H9 (cell line): ENCODE data around the gene RHBDD1. TPM values are rescaled to one million over a fixed set of nuclear protein-coding genes. Genes with fewer than 3 reads are reported as not detected.

Experiments
- DNase-seq: peaks from one replicate; pipeline ENCODE4 v3.0.0-alpha.2; 2017
- H2AFZ ChIP-seq: one replicate; pipeline ENCODE4 v1.6.1; 2013; ENCODE audit warnings: mild to moderate bottlenecking, low read length, control low read depth, moderate library complexity
- H2AK5ac ChIP-seq: 2 replicates; pipeline ENCODE4 v1.6.1; 2013; ENCODE audit warnings: low read length, control low read depth, mixed read lengths; ENCODE audit not compliant: insufficient read length
- H2BK120ac ChIP-seq: one replicate; pipeline ENCODE4 v1.6.1; 2013; ENCODE audit warnings: low read depth, mild to moderate bottlenecking, low read length, control low read depth, inconsistent platforms; ENCODE audit not compliant: poor library complexity, severe bottlenecking
- H2BK12ac ChIP-seq: 2 replicates; pipeline ENCODE4 v1.6.1; 2013; ENCODE audit warnings: low read length, control low read depth, mixed read lengths, low read depth; ENCODE audit not compliant: insufficient read length
- H2BK15ac ChIP-seq: 2 replicates; pipeline ENCODE4 v1.6.1; 2013; ENCODE audit warnings: low read depth, low read length, control low read depth
- H2BK20ac ChIP-seq: one replicate; pipeline ENCODE4 v1.6.1; 2013; ENCODE audit warnings: low read depth, mild to moderate bottlenecking, low read length, control low read depth, inconsistent platforms; ENCODE audit not compliant: poor library complexity, severe bottlenecking
- H2BK5ac ChIP-seq: 2 replicates; pipeline ENCODE4 v1.6.1; 2013; ENCODE audit warnings: low read length, control low read depth, mixed read lengths; ENCODE audit not compliant: insufficient read length
- H3K14ac ChIP-seq: 2 replicates; pipeline ENCODE4 v1.6.1; 2013; ENCODE audit warnings: low read length, control low read depth; ENCODE audit not compliant: insufficient read depth
- H3K18ac ChIP-seq: 2 replicates; pipeline ENCODE4 v1.6.1; 2013; ENCODE audit warnings: low read depth, mild to moderate bottlenecking, mixed read lengths, low read length, control low read depth; ENCODE audit not compliant: insufficient read length
- H3K23ac ChIP-seq: 2 replicates; pipeline ENCODE4 v1.6.1; 2013; ENCODE audit warnings: low read length, control low read depth, mixed read lengths, low read depth; ENCODE audit not compliant: insufficient read length
- H3K23me2 ChIP-seq: 2 replicates; pipeline ENCODE4 v1.6.1; 2013; ENCODE audit warnings: low read depth, mild to moderate bottlenecking, mixed read lengths, low read length, control low read depth; ENCODE audit not compliant: insufficient read length, poor library complexity, severe bottlenecking
- H3K27ac ChIP-seq: 2 replicates; pipeline ENCODE4 v1.5.1; 2013; ENCODE audit warnings: low read length, control low read depth, mixed read lengths, low read depth; ENCODE audit not compliant: insufficient read length
- H3K27me3 ChIP-seq: 2 replicates; pipeline ENCODE4 v1.6.1; 2013; ENCODE audit warnings: low read length, control low read depth, inconsistent platforms; ENCODE audit not compliant: insufficient read depth
- H3K4ac ChIP-seq: 2 replicates; pipeline ENCODE4 v1.6.1; 2013; ENCODE audit warnings: low read depth, mild to moderate bottlenecking, control low read depth, inconsistent platforms, low read length, moderate library complexity
- H3K4me1 ChIP-seq: 2 replicates; pipeline ENCODE4 v1.6.1; 2013; ENCODE audit warnings: low read length, control low read depth, inconsistent platforms; ENCODE audit not compliant: insufficient read depth
- H3K4me2 ChIP-seq: 2 replicates; pipeline ENCODE4 v1.6.1; 2013; ENCODE audit warnings: low read length, control low read depth, mixed read lengths; ENCODE audit not compliant: insufficient read length, insufficient read depth
- H3K56ac ChIP-seq: 2 replicates; pipeline ENCODE4 v1.6.1; 2013; ENCODE audit warnings: low read depth, mild to moderate bottlenecking, mixed read lengths, low read length, control low read depth; ENCODE audit not compliant: insufficient read length
- H3K79me1 ChIP-seq: 2 replicates; pipeline ENCODE4 v1.6.1; 2013; ENCODE audit warnings: low read depth, mild to moderate bottlenecking, moderate library complexity, low read length, control low read depth, inconsistent platforms; ENCODE audit not compliant: insufficient read depth, poor library complexity, severe bottlenecking
- H3K79me2 ChIP-seq: 2 replicates; pipeline ENCODE4 v1.6.1; 2013; ENCODE audit warnings: low read length, control low read depth, inconsistent platforms; ENCODE audit not compliant: insufficient read depth
- H3K9ac ChIP-seq: 2 replicates; pipeline ENCODE4 v1.6.1; 2013; ENCODE audit warnings: low read length, control low read depth, mixed read lengths; ENCODE audit not compliant: insufficient read length; ENCODE audit errors: extremely low read depth
- H3K9me3 ChIP-seq: one replicate; pipeline ENCODE4 v1.6.1; 2013; ENCODE audit warnings: low read depth, low read length, inconsistent platforms; ENCODE audit not compliant: control insufficient read depth
- H3T11ph ChIP-seq: one replicate; pipeline ENCODE4 v1.6.1; 2013; ENCODE audit warnings: mild to moderate bottlenecking, low read length, control low read depth, inconsistent platforms
- H4K20me1 ChIP-seq: one replicate; pipeline ENCODE4 v1.6.1; 2013; ENCODE audit not compliant: control insufficient read depth, insufficient read length, insufficient read depth
- H4K5ac ChIP-seq: 2 replicates; pipeline ENCODE4 v1.6.1; 2013; ENCODE audit warnings: low read depth, mild to moderate bottlenecking, mixed read lengths, low read length, control low read depth; ENCODE audit not compliant: insufficient read length
- H4K8ac ChIP-seq: replicated peaks from 2 replicates; pipeline ENCODE4 v1.6.1; 2013; ENCODE audit warnings: low read length, control low read depth, mixed read lengths, low read depth; ENCODE audit not compliant: insufficient read length
- H4K91ac ChIP-seq: 2 replicates; pipeline ENCODE4 v1.6.1; 2013; ENCODE audit warnings: low read depth, mild to moderate bottlenecking, moderate library complexity, mixed read lengths, low read length, control low read depth; ENCODE audit not compliant: insufficient read length
- H3K27ac Mint-ChIP-seq, 3 experiments: 2 replicates in 2 of 3; 3 replicates in 1 of 3; pipeline ENCODE4 v1.8.0; 2020 to 2021; ENCODE audit warnings: mixed read lengths in 3 of 3, mild to moderate bottlenecking in 1 of 3, moderate library complexity in 1 of 3
- H3K27me3 Mint-ChIP-seq: 2 replicates; pipeline ENCODE4 v1.8.0; 2021; ENCODE audit warnings: low read depth, mild to moderate bottlenecking, moderate library complexity, mixed read lengths
- H3K36me3 Mint-ChIP-seq, 3 experiments: 2 replicates in 2 of 3; 3 replicates in 1 of 3; pipeline ENCODE4 v1.8.0; 2020 to 2021; ENCODE audit warnings: low read depth in 3 of 3, mixed read lengths in 3 of 3; ENCODE audit not compliant: insufficient read depth in 1 of 3
- H3K4me1 Mint-ChIP-seq, 2 experiments: 2 replicates each; pipeline ENCODE4 v1.8.0; 2020; ENCODE audit warnings: mixed read lengths in 2 of 2
- H3K4me3 Mint-ChIP-seq, 2 experiments: 2 replicates in 1 of 2; 3 replicates in 1 of 2; pipeline ENCODE4 v1.8.0; 2020 to 2021; ENCODE audit warnings: mild to moderate bottlenecking in 2 of 2, mixed read lengths in 2 of 2, moderate library complexity in 1 of 2
- H3K9me3 Mint-ChIP-seq, 2 experiments: 2 replicates in 1 of 2; 3 replicates in 1 of 2; pipeline ENCODE4 v1.8.0; 2020; ENCODE audit warnings: mild to moderate bottlenecking in 2 of 2, mixed read lengths in 2 of 2, moderate library complexity in 1 of 2
- WGBS: extraction: QIAGEN DNeasy Blood & Tissue Kit; methylation state at CpG from one replicate; pipeline ENCODE4 v1.1.7; 2013; ENCODE audit warnings: missing lambda C conversion rate, low lambda C conversion rate, mixed read lengths; ENCODE audit not compliant: insufficient read length; ENCODE audit errors: extremely low coverage; 5-methylcytosine and 5-hydroxymethylcytosine counted together
- total RNA-seq: library from RNA; stranded (reverse); gene quantifications from 2 replicates; pipeline ENCODE4 v1.2.1, GENCODE V29; 2021
- TF ChIP-seq, protein P1 (sequence below): fragments of 200-600 bp; sonication (generic); conservative IDR thresholded peaks from 3 replicates; pipeline ENCODE4 v1.8.0; 2021; ENCODE audit warnings: antibody characterized with exemption, mild to moderate bottlenecking

RHBDD1 gene
- total RNA-seq, 1 experiment from 2014 or later, result 24.9 TPM

DNA sequence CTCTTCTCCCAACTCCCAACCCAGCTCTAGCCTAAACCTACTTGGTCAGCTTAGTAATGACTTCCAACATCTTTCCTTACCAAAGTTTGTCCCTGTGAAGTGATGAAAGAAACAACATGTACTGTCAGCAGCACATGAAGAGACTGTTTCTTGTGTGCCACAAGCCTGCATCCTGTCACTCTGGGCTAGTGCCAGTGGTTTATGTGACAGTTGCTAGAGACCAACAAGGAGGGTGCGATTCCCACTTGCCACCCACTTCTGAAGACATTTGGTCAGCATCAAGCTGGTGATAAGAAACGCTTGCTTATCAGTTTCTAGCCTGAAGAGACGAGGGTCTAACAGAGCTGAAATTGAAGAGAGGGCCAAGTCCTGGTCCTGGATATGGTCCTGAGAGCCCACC, 195.5 kb downstream of the RHBDD1 start:
- Histone ChIP-seq H2BK20ac (no peak overlapping the region), H3K79me2 (no peaks in the 10 kb centered on the region)

More for the DNA sequence above, 195.5 kb downstream of the RHBDD1 start:
- Histone ChIP-seq H4K5ac (no peak overlapping the region), H3K4me1 (no peaks in the 10 kb centered on the region), H3K27ac (no peak overlapping the region), H2BK15ac (no peak overlapping the region), H2BK12ac (no peak overlapping the region), H3K4ac (no peak overlapping the region), H2AK5ac (no peak overlapping the region), H2BK120ac (no peak overlapping the region), H3K23me2 (no peaks in the 10 kb centered on the region), H3K9ac (no peak overlapping the region), H3K14ac (no peak overlapping the region), H2AFZ (no peak overlapping the region), H4K8ac (no peak overlapping the region), H3K18ac (no peak overlapping the region), H3K23ac (no peak overlapping the region), H4K20me1 (no peaks in the 10 kb centered on the region), H3K4me2 (no peak overlapping the region), H3K27me3 (no peaks in the 10 kb centered on the region), H3K79me1 (no peaks in the 10 kb centered on the region), H3T11ph (no peak overlapping the region), H4K91ac (no peak overlapping the region), H3K9me3 (no peaks in the 10 kb centered on the region), H3K56ac (no peak overlapping the region), H2BK5ac (no peak overlapping the region)
- no peaks in the 10 kb centered on the region for H3K9me3 Mint-ChIP-seq
- WGBS, result no CpG with 5 or more reads among the region's 3 CpGs
- H3K27me3 Mint-ChIP-seq, result no peaks in the 10 kb centered on the region
- H3K27ac Mint-ChIP-seq, result no peak overlapping the region
- H3K36me3 Mint-ChIP-seq, result no peaks in the 10 kb centered on the region
- H3K4me1 Mint-ChIP-seq, result peaks cover 3 to 7% of the 10 kb centered on the region in 2 experiments; a peak in 1 of 4 replicates
- no peak overlapping the region for H3K4me3 Mint-ChIP-seq
- DNase-seq, result no peak
- TF ChIP-seq, protein P1, sequence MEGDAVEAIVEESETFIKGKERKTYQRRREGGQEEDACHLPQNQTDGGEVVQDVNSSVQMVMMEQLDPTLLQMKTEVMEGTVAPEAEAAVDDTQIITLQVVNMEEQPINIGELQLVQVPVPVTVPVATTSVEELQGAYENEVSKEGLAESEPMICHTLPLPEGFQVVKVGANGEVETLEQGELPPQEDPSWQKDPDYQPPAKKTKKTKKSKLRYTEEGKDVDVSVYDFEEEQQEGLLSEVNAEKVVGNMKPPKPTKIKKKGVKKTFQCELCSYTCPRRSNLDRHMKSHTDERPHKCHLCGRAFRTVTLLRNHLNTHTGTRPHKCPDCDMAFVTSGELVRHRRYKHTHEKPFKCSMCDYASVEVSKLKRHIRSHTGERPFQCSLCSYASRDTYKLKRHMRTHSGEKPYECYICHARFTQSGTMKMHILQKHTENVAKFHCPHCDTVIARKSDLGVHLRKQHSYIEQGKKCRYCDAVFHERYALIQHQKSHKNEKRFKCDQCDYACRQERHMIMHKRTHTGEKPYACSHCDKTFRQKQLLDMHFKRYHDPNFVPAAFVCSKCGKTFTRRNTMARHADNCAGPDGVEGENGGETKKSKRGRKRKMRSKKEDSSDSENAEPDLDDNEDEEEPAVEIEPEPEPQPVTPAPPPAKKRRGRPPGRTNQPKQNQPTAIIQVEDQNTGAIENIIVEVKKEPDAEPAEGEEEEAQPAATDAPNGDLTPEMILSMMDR, result no peak
